Activated T-cell treated with anti-CD3 and anti-CD28 coated beads, Interleukin-2, amount 50 U/mL, for 1 hour (primary cell): ENCODE data around the gene SAMD14.
"Not testable (repeated sequence)": the region's sequence is repeated elsewhere in the genome, so short reads cannot be mapped to it uniquely, and the experiment has no call there.

Experiments
- DNase-seq: peaks from one replicate; pipeline ENCODE4 v3.0.0-alpha.2; 2020

Gene SAMD14

GRCh38 chr17:50072130-50072529 lies 57.8 kb downstream of the SAMD14 start:
- DNase-seq, result no peak

- no peak for DNase-seq
Observed at GRCh38 chr17:50071692-50072091, 58.3 kb downstream of the SAMD14 start.

GRCh38 chr17:50070908-50071680 lies 58.9 kb downstream of the SAMD14 start:
- no peak for DNase-seq

- no peak for DNase-seq
Observed at GRCh38 chr17:50067996-50068395, 62.0 kb downstream of the SAMD14 start.

GRCh38 chr17:50066995-50067394 lies 63.0 kb downstream of the SAMD14 start:
- DNase-seq, result no peak

GRCh38 chr17:50065056-50065455 lies 64.9 kb downstream of the SAMD14 start:
- no peak for DNase-seq

- no peak for DNase-seq
Observed at GRCh38 chr17:50064253-50065001, 65.5 kb downstream of the SAMD14 start.

- DNase-seq, result no peak
Observed at GRCh38 chr17:50063561-50064252, 66.3 kb downstream of the SAMD14 start.

GRCh38 chr17:50062293-50063243 lies 67.4 kb downstream of the SAMD14 start:
- DNase-seq, result no peak

- DNase-seq, result not testable (repeated sequence)
Observed at GRCh38 chr17:50061713-50062045, 68.3 kb downstream of the SAMD14 start.

- DNase-seq, result no peak
Observed at GRCh38 chr17:50060951-50061712, 68.8 kb downstream of the SAMD14 start.
